Fibroblast of lung (primary cell): Measurements from ENCODE around the gene C16orf87. TPM values are rescaled to one million over a fixed set of nuclear protein-coding genes. Genes with fewer than 3 reads are reported as not detected.

Experiments used
- DNase-seq, 2 donors: peaks; one replicate each; pipeline versions ENCODE4 v3.0.0 to v3.0.0-alpha.2; 2010; ENCODE audit warnings: low read depth in 2 of 2
- H2AFZ ChIP-seq: 2 replicates; pipeline ENCODE4 v1.5.1; 2012; ENCODE audit warnings: low read length, control low read depth, inconsistent platforms
- H3K27ac ChIP-seq: 2 replicates; pipeline ENCODE4 v1.5.1; 2011; ENCODE audit warnings: low read length, control low read depth; ENCODE audit not compliant: insufficient read depth
- H3K27me3 ChIP-seq: 2 replicates; pipeline ENCODE4 v1.5.1; 2011; ENCODE audit warnings: mild to moderate bottlenecking, low read length; ENCODE audit not compliant: control insufficient read depth, insufficient read depth
- H3K36me3 ChIP-seq: 2 replicates; pipeline ENCODE4 v1.5.1; 2011; ENCODE audit warnings: low read length; ENCODE audit not compliant: control insufficient read depth, insufficient read depth
- H3K4me1 ChIP-seq: 2 replicates; pipeline ENCODE4 v1.5.1; 2011; ENCODE audit warnings: low read length; ENCODE audit not compliant: control insufficient read depth, insufficient read depth; ENCODE audit errors: extremely low read depth
- H3K4me2 ChIP-seq: 2 replicates; pipeline ENCODE4 v1.5.1; 2011; ENCODE audit warnings: low read length, control low read depth; ENCODE audit not compliant: insufficient read depth; ENCODE audit errors: extremely low read depth
- H3K4me3 ChIP-seq, 4 experiments: fragments of 200-600 bp in 1 of 4; sonication (generic) in 1 of 4; replicated peaks in 1 of 4; 2 replicates each; pipeline ENCODE4 v1.5.1; 2011 to 2016; ENCODE audit warnings: low read length in 4 of 4, low read depth in 3 of 4, mild to moderate bottlenecking in 3 of 4, control low read depth in 2 of 4, inconsistent platforms in 1 of 4, mixed read lengths in 1 of 4; ENCODE audit not compliant: insufficient read depth in 1 of 4; ENCODE audit errors: control extremely low read depth in 1 of 4
- H3K79me2 ChIP-seq: 2 replicates; pipeline ENCODE4 v1.5.1; 2012; ENCODE audit warnings: mild to moderate bottlenecking, low read length, inconsistent platforms; ENCODE audit not compliant: control insufficient read depth, insufficient read depth
- H3K9ac ChIP-seq: 2 replicates; pipeline ENCODE4 v1.5.1; 2011; ENCODE audit warnings: mild to moderate bottlenecking, low read length, control low read depth; ENCODE audit not compliant: insufficient read depth
- H3K9me3 ChIP-seq: 2 replicates; pipeline ENCODE4 v1.5.1; 2012; ENCODE audit warnings: low read depth, low read length; ENCODE audit not compliant: control insufficient read depth, insufficient read depth
- H4K20me1 ChIP-seq: 2 replicates; pipeline ENCODE4 v1.5.1; 2011; ENCODE audit warnings: low read length; ENCODE audit not compliant: control insufficient read depth, insufficient read depth; ENCODE audit errors: extremely low read depth
- EZH2 ChIP-seq: IDR thresholded peaks from 2 replicates; pipeline ENCODE4 v1.5.1; 2012; ENCODE audit warnings: low read length, control low read depth, mild to moderate bottlenecking; ENCODE audit errors: missing control alignments
- polyA plus RNA-seq, 2 donors: library from polyadenylated mRNA; depleted of rRNA in 1 of 2; stranded (reverse) in 1 of 2; unstranded in 1 of 2; fragments of >200 nt; gene quantifications; 2 replicates each; pipeline ENCODE4 v1.2.1, GENCODE V29; 2011 to 2012; ENCODE audit warnings: missing spikeins in 1 of 2
- total RNA-seq: library from RNA; depleted of rRNA; stranded (reverse); fragments of >200 nt; gene quantifications from 2 replicates; pipeline ENCODE4 v1.2.1, GENCODE V29; 2014
- TF ChIP-seq, protein P1 (sequence below), 2 donors: IDR thresholded peaks in 1 of 2; conservative IDR thresholded peaks in 1 of 2; 1 replicate in 1 of 2; 2 replicates in 1 of 2; pipeline ENCODE4 v1.5.1; 2011 to 2012; ENCODE audit warnings: low read length in 2 of 2, control low read depth in 1 of 2, inconsistent platforms in 1 of 2, low read depth in 1 of 2, mild to moderate bottlenecking in 1 of 2

C16orf87 gene
- total and polyA plus RNA-seq, 2 donors (not counting 1 experiment from before 2014, with no cell fraction given): 11.6 to 12.1 TPM

DNA sequence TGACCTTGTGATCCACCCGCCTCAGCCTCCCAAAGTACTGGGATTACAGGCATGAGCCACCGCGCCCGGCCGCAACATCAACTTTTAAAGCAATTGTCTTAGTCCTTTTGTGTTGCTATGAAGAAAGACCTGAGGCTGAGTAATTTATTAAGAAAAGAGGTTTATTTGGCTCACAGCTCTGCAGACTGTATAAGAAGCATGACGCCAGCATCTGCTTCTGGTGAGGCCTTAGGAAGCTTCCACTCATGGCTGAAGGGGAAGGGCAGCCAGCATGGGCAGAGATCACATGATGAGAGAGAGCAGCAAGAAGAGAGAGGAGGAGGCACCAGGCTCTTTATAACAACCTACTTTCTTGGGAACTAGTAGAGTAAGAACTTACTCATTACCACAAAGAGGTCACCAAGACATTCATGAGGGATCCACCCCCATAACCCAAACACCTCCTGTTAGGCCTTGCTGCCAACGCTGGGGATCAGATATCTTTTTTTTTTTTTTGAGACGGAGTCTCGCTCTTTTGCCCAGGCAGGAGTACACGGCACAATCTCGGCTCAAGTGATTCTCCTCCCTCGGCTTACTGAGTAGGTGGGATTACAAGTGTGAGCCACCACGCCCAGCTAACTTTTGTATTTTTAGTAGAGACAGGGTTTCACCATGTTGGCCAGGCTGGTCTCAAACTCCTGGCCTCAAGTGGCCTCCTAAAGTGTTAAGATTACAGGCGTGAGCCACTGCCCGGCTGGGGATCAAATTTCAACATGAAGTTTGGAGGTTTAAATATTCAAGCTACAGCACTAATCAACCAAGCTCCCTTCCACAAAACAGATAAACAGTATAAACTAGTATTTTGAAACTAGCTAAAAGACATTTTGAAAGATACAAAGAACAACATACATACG lies 31.8 kb upstream of the C16orf87 start:
- no peak for TF ChIP-seq EZH2
- TF ChIP-seq, protein P1, sequence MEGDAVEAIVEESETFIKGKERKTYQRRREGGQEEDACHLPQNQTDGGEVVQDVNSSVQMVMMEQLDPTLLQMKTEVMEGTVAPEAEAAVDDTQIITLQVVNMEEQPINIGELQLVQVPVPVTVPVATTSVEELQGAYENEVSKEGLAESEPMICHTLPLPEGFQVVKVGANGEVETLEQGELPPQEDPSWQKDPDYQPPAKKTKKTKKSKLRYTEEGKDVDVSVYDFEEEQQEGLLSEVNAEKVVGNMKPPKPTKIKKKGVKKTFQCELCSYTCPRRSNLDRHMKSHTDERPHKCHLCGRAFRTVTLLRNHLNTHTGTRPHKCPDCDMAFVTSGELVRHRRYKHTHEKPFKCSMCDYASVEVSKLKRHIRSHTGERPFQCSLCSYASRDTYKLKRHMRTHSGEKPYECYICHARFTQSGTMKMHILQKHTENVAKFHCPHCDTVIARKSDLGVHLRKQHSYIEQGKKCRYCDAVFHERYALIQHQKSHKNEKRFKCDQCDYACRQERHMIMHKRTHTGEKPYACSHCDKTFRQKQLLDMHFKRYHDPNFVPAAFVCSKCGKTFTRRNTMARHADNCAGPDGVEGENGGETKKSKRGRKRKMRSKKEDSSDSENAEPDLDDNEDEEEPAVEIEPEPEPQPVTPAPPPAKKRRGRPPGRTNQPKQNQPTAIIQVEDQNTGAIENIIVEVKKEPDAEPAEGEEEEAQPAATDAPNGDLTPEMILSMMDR (conservative IDR thresholded peaks at IDR 0.05 in 1 of 2, IDR thresholded peaks at IDR 0.05 in 1 of 2; ENCODE audit: low read depth in 1 of 2, low read length in 2 of 2): no peak
- Histone ChIP-seq H3K79me2 (no peaks in the 10 kb centered on the region), H3K27ac (no peak overlapping the region), H3K27me3 (no peaks in the 10 kb centered on the region), H3K4me1 (peaks cover 5% of the 10 kb centered on the region), H3K4me2 (no peak overlapping the region), H3K36me3 (no peaks in the 10 kb centered on the region), H3K9me3 (no peaks in the 10 kb centered on the region), H2AFZ (no peak overlapping the region), H3K9ac (no peak overlapping the region), H3K4me3 (no peak overlapping the region), H4K20me1 (no peaks in the 10 kb centered on the region)
- peak in 1 of 2 donors; percentile 49 for DNase-seq

DNA sequence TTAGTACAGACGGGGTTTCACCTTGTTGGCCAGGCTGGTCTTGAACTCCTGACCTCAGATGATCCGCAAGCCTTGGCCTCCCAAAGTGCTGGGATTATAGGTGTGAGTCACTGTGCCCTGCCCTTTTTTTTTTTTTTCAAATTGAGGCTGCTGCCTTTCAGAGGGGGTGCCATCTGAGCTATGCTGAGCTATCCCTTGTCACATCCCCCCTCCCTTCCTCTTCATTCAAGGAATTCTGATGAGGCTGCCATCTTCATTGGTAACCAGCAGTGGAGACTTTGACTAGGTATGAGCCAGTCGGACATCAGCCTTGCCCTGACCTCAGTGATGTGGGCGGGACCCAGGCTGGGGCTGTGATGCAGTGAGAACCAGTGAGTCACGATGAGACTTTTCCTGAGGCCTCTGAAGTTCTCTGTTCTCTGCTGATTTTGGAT lies 28.8 kb upstream of the C16orf87 start:
- Histone ChIP-seq H3K4me2 (no peak overlapping the region), H3K9me3 (no peaks in the 10 kb centered on the region), H3K4me1 (peaks cover 5% of the 10 kb centered on the region), H4K20me1 (no peaks in the 10 kb centered on the region), H3K27me3 (no peaks in the 10 kb centered on the region), H3K9ac (no peak overlapping the region), H3K36me3 (no peaks in the 10 kb centered on the region), H3K79me2 (no peaks in the 10 kb centered on the region), H3K27ac (no peak overlapping the region), H3K4me3 (no peak overlapping the region), H2AFZ (no peak overlapping the region)
- TF ChIP-seq, protein P1 (conservative IDR thresholded peaks at IDR 0.05 in 1 of 2, IDR thresholded peaks at IDR 0.05 in 1 of 2; ENCODE audit: low read depth in 1 of 2, low read length in 2 of 2): no peak
- TF ChIP-seq EZH2: no peak
- peak; percentile 73 to 86 for DNase-seq

DNA sequence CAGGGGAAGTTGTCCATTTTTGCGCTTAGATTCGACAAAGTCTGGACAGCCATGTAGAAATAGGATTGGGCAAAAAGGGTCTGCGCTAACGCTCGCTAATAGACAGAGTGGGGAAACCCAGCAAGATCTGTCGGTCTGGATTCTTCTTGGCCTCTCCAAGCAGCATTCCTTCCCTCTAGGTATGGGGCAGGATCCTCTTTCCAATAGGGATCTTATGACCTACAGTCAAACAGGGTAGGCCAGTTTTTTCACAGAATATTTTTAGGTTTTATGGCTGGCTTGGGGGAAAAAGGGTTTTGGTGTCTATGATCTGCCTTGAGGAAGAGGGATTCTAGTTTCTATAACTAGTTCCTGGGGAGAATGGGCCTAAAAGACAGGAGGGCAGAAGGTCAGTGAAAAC lies 27.2 kb upstream of the C16orf87 start:
- H4K20me1 ChIP-seq: no peaks in the 10 kb centered on the region
- H3K9me3 ChIP-seq: no peaks in the 10 kb centered on the region
- DNase-seq: no peak
- no peak overlapping the region for H3K9ac ChIP-seq
- H3K27ac ChIP-seq: no peak overlapping the region
- H3K4me2 ChIP-seq: no peak overlapping the region
- H3K79me2 ChIP-seq: no peaks in the 10 kb centered on the region
- peaks cover 5% of the 10 kb centered on the region for H3K4me1 ChIP-seq
- H3K36me3 ChIP-seq: no peaks in the 10 kb centered on the region
- no peak overlapping the region for H2AFZ ChIP-seq
- H3K27me3 ChIP-seq: no peaks in the 10 kb centered on the region
- no peak for TF ChIP-seq EZH2
- TF ChIP-seq, protein P1 (conservative IDR thresholded peaks at IDR 0.05 in 1 of 2, IDR thresholded peaks at IDR 0.05 in 1 of 2; ENCODE audit: low read depth in 1 of 2, low read length in 2 of 2): no peak
- no peak overlapping the region for H3K4me3 ChIP-seq
